Measurements from ENCODE around the gene IGIP.

DNA sequence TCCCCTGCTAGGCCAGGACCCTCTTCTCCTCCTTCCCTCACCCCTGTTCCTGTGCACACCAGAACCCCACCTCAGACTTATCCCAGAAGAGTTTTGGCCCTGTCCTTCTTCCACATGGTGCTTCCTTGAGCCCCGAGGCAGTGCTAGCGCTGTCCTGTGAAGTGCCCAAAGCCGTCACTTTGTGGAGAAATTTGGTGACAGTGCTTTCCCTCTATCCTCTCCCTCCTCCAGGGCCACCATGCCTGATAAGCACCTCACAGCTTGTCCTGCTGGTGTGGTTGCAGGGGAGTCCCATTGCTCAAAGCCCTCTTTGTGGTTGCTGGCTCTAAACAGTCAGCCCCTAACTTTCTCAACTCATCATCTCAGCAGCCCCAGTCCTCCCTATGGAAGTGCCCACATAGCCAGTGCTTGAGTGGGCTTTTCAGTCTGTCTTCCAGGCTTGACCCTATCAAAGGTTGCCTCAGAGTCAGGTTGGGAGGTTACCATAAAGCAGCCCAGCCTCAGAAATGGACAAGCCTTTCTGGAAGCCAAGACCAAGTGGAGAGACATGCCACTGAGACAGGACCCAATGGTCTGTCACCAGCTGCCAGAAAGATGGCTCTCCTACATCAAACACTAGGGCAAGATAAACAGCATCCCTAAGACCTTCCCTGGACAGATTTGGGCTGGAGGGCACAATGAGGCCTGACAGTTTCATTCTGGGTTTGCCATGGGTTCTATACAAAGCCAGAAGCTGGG, 18.0 kb downstream of the IGIP start:
- TF ChIP-seq CTCF (IDR thresholded peaks at IDR 0.05) (no peak), POLR2A (IDR thresholded peaks at IDR 0.05) (no peak)
